ENCODE results near the gene TEX2. TPM values are rescaled to one million over a fixed set of nuclear protein-coding genes. Genes with fewer than 3 reads are reported as not detected.
"Not testable (repeated sequence)": the region's sequence is repeated elsewhere in the genome, so short reads cannot be mapped to it uniquely, and the experiment has no call there.

Gene TEX2
- total RNA-seq, 1 donor from 2014 or later, result 77.0 TPM

GRCh38 chr17:64216000-64216337 lies 47.1 kb downstream of the TEX2 start:
- DNase-seq (ENCODE audit: low spot score), result no peak

GRCh38 chr17:64214950-64215349 lies 48.1 kb downstream of the TEX2 start:
- no peak for DNase-seq (ENCODE audit: low spot score)

GRCh38 chr17:64213995-64214811 lies 48.9 kb downstream of the TEX2 start:
- DNase-seq (ENCODE audit: low spot score), result no peak

- no peak for DNase-seq (ENCODE audit: low spot score)
These were observed 50.9 kb downstream of the TEX2 start for GRCh38 chr17:64212122-64212521.

- no peak for DNase-seq (ENCODE audit: low spot score)
These were observed 53.1 kb downstream of the TEX2 start for GRCh38 chr17:64209983-64210382.

- DNase-seq (ENCODE audit: low spot score), result no peak
These were observed 53.6 kb downstream of the TEX2 start for GRCh38 chr17:64209356-64209941.

- DNase-seq (ENCODE audit: low spot score), result not testable (repeated sequence)
These were observed 54.4 kb downstream of the TEX2 start for GRCh38 chr17:64208656-64209055.

- no peak for DNase-seq (ENCODE audit: low spot score)
These were observed 57.3 kb downstream of the TEX2 start for GRCh38 chr17:64205804-64206203.

GRCh38 chr17:64203630-64204029 lies 59.4 kb downstream of the TEX2 start:
- no peak for DNase-seq (ENCODE audit: low spot score)

GRCh38 chr17:64202683-64203344 lies 60.2 kb downstream of the TEX2 start:
- no peak for DNase-seq (ENCODE audit: low spot score)

GRCh38 chr17:64200080-64201032 lies 62.7 kb downstream of the TEX2 start:
- no peak for DNase-seq (ENCODE audit: low spot score)

GRCh38 chr17:64198331-64199090 lies 64.5 kb downstream of the TEX2 start:
- no peak for DNase-seq (ENCODE audit: low spot score)

GRCh38 chr17:64196601-64197000 lies 66.5 kb downstream of the TEX2 start:
- no peak for DNase-seq (ENCODE audit: low spot score)

- DNase-seq (ENCODE audit: low spot score), result no peak
These were observed 69.5 kb downstream of the TEX2 start for GRCh38 chr17:64193561-64193960.

GRCh38 chr17:64192589-64192988 lies 70.5 kb downstream of the TEX2 start:
- no peak for DNase-seq (ENCODE audit: low spot score)

GRCh38 chr17:64190472-64190871 lies 72.6 kb downstream of the TEX2 start:
- DNase-seq (ENCODE audit: low spot score), result no peak

- no peak for DNase-seq (ENCODE audit: low spot score)
These were observed 75.0 kb downstream of the TEX2 start for GRCh38 chr17:64188088-64188487.

- DNase-seq (ENCODE audit: low spot score), result no peak
These were observed 75.8 kb downstream of the TEX2 start for GRCh38 chr17:64187093-64187895.

GRCh38 chr17:64186171-64187092 lies 76.6 kb downstream of the TEX2 start:
- DNase-seq (ENCODE audit: low spot score), result no peak

Measured in mesenteric fat pad (tissue), 1 donor.